SH-SY5Y (cell line): ENCODE measurements around the gene RIN3.

Source experiments
- GATA2 ChIP-seq: IDR thresholded peaks from 2 replicates; pipeline ENCODE4 v1.6.1; 2011; ENCODE audit warnings: mild to moderate bottlenecking, low read depth, low read length
- GATA3 ChIP-seq: IDR thresholded peaks from 2 replicates; pipeline ENCODE4 v1.6.1; 2011; ENCODE audit warnings: low read depth, mild to moderate bottlenecking, low read length, moderate library complexity

DNA sequence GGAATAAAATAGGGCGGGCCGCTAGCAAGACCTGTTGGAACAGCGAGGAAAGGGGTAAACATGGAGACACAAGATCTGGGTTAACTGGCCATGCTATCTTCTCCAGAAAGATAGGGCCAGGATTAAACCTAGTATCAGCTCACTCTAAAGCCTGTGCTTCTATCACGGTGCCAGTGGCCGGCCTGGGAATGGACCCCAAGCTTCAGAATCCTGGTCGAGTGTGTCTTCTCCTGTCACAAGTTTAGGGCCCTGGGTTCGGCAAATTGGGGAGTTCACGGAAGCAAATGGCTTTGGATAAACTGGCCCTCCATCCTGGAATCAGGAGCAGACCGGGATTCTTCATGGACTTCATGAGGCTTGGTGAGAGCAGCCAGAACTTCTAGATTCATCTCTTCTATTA, 152.7 kb downstream of the RIN3 start:
- TF ChIP-seq GATA2: no peak
- no peak for TF ChIP-seq GATA3
